OCI-LY7 (cell line): ENCODE data around the gene CEBPB.

Source experiments
- EZH2phosphoT487 ChIP-seq: fragments of 200-600 bp; sonication (generic); IDR thresholded peaks from 2 replicates; pipeline ENCODE4 v1.6.1; 2018; ENCODE audit warnings: low read depth, borderline replicate concordance, mild to moderate bottlenecking, mixed run types, antibody characterized with exemption, low read length, moderate library complexity, mixed read lengths
- TF ChIP-seq, protein P1 (sequence below): fragments of 200-600 bp; sonication (generic); conservative IDR thresholded peaks from 2 replicates; pipeline ENCODE4 v1.5.1; 2014; ENCODE audit warnings: mild to moderate bottlenecking, antibody characterized with exemption, low read length, moderate library complexity, mixed read lengths

- TF ChIP-seq, protein P1, sequence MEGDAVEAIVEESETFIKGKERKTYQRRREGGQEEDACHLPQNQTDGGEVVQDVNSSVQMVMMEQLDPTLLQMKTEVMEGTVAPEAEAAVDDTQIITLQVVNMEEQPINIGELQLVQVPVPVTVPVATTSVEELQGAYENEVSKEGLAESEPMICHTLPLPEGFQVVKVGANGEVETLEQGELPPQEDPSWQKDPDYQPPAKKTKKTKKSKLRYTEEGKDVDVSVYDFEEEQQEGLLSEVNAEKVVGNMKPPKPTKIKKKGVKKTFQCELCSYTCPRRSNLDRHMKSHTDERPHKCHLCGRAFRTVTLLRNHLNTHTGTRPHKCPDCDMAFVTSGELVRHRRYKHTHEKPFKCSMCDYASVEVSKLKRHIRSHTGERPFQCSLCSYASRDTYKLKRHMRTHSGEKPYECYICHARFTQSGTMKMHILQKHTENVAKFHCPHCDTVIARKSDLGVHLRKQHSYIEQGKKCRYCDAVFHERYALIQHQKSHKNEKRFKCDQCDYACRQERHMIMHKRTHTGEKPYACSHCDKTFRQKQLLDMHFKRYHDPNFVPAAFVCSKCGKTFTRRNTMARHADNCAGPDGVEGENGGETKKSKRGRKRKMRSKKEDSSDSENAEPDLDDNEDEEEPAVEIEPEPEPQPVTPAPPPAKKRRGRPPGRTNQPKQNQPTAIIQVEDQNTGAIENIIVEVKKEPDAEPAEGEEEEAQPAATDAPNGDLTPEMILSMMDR: no peak
- no peak for TF ChIP-seq EZH2phosphoT487
Observed at GRCh38 chr20:50231854-50232253, 41.2 kb downstream of the CEBPB start.
